GM21390 (cell line): ENCODE data around the gene OTUD5.
A peak's percentile ranks its signal among the peaks of the same experiment; 100 is the strongest.
"Not testable (repeated sequence)": the region's sequence is repeated elsewhere in the genome, so short reads cannot be mapped to it uniquely, and the experiment has no call there.

Experiments
- ATAC-seq: cut with Tn5 transposase; IDR thresholded peaks from one replicate; pipeline ENCODE4 v1.9.1; 2021; ENCODE audit not compliant: unreplicated experiment

The OTUD5 gene

GRCh38 chrX:48957477-48957826 lies at the start of gene OTUD5:
OTUD5 (minus strand) TSS chrX:48957607; CDS start chrX:48957570, 37 bp downstream.
- ATAC-seq, result peak; percentile 36

- no peak for ATAC-seq
Observed at GRCh38 chrX:49003696-49004095, 46.3 kb upstream of the OTUD5 start.

DNA sequence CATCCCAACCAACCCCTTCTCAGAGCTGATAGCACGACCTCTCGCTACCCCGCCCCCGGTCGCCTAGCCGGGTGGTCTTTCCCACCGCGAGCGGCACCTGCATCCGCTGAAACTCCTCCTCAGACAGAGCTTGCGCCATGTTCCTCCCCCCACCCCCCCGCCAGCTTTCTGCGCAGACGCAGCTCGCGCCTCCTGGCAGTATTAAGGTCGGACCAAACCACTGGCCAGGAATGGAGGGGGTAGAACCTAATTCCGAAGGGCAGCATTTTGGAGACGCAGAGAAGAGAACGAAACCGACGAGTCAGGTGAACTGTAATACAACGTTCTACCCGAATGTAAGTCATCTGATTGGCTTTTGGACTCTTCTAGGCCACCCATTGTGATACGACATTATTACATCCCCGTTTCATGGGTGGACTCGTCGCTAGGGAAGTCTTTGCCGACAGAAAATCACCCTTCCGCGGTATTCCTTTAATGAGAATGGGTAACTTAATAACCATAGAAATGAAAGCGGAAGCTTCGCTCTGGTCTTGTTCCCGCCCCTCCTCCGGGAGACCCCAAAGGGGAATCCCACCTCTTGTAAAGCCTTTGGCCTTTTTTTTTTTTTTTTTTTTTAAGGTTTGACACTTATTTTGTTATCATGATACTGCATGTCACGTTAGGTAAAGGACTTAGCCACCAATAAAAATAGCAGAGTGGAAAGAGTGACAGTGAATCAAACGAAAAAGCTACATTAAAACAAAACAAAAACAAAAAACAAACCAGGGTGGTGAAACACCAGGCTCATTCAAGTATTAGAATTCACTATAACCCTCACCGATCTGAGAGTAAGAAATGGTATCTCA lies 44.9 kb upstream of the OTUD5 start, which contains the start of gene GRIPAP1:
Gene GRIPAP1 (minus strand): TSS at position 174 of the 845 bp plus-strand sequence. CDS start 35 bp downstream, at position 139.
- peak; percentile 78 for ATAC-seq

- peak; percentile 29 for ATAC-seq
Observed at GRCh38 chrX:49001521-49002090, 44.2 kb upstream of the OTUD5 start.

DNA sequence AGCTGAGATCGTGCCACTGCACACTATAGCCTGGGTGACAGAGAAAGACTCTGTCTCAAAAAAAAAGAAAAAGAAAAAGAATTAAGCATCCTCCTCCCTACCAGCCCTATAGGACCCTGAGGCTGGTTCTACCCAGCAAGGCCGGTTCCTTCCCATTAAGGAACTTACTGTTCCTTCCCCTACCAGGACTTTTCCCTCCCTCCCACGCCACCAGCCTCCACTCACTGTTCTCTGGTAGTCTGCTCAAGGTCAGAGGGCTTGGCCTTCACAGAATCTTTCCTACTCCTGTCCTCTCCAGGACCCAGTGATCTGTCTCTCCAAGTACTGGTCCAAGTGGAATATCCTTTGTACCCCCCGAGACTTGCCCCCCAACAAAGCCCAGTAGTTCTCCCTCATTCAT lies 43.2 kb upstream of the OTUD5 start:
- ATAC-seq, result no peak

DNA sequence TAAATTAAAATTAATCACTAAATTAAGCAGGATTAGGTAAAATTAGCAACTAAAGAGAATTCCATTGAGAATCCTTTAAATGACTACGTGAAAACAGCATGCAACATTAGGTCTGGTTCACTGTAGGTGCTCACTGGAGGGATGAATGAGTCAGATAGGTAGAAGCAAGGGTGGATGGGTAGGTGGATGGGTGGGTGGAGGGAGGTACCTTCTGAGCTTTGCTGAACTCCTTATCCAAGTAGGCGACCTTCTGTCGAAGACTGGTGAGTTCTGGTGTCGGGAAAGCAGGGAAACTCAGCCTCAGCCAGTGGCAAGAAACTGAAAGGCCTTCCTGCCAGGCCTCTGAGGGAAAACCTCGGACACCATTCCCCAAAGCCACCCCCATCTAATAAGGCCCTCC lies 41.6 kb upstream of the OTUD5 start:
- no peak for ATAC-seq

- no peak for ATAC-seq
Observed at GRCh38 chrX:48998391-48998790, 41.0 kb upstream of the OTUD5 start.

DNA sequence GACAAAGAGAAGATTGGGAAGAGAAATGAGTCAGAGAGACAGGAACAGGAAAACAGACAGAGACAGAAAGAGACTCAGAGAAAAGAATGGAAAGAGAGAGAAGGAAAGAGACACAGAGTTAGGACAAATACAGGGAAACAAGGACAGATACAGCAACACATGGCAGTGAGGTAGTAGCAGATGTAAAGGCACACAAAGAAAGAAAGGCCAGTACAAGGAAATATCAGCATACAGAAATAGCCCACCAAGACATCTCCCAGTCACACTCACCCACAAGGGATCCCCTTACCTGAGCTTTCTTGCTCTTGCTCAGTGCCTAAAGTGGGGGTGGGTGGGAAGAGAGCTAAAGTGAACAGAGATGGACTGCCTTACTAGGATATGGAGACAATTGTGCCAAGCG lies 40.5 kb upstream of the OTUD5 start:
- no peak for ATAC-seq

DNA sequence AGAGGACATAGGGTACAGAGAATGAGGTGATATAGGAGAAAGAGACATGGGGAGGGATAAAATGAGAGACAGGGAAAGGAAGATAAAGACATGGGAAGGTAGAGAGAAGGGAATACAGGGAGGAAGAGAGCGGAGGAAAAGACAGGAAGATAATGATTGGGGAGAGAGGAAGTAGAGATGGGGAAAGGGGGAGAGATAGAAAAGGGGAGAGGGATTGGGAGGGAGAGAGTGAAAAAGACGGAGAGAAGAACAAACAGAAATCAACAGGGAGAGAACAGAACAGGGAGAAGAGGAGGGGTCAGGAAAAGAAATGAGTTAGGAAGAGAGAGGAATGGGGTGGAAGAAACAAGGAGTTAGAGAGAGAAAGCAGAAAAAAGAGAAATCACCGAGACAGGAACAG lies 40.0 kb upstream of the OTUD5 start:
- no peak for ATAC-seq

DNA sequence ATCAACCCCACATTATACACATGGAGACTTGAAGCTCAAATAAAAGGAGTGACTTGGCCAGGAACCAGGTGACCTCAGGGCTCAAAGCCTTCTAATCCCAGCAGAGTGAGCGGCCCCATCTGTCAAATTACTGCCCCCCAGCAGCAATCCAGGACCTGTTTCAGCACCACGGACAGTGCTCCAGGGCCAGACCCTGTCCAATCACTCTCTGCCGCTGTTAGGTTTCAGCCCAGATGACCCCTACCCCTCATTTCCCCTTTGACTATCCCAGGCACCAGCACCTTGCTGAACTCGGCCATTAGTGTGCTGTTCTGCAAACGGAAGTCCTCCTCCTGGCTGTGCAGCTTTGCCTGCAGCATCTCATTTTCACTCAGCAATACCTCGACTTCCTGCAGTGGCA lies 39.6 kb upstream of the OTUD5 start:
- ATAC-seq, result no peak

DNA sequence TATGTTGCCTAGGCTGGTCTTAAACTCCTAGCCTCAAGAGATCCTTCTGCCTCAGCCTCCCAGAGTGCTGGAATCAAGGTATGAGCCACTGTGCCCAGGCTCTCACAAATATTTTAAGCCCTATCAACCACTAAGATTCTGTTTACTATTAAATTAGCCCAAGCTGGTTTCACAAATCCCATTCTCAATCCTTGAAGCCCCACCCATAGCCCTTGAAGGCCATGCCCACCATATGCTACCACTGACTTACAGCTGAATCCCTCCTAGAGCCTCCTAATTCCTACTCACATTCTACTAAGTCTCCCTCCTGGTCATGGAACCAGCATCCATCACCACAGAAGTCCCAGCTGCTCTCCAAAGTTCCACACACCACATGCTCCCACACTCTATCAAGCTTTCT lies 34.9 kb upstream of the OTUD5 start:
- ATAC-seq, result no peak

DNA sequence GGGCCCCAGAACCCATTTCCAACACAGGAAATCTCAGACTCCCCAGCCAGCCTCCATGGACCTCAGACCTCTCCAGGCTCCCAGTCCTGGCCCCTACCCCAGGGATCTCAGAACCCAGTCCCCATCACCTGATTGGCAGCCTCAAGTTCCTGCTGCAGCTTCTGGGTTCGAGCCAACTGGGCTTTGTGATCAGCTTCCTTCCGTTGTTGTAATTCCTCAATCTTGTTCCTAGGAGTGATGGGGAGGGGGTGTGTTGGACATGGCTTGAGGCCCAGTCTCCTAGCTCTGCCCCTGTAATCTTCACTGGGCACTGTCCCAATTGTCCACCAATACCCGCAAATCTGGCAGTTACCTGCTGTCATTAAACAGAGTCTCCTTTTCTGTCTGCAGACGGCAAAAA lies 32.1 kb upstream of the OTUD5 start:
- ATAC-seq, result no peak

GRCh38 chrX:48983896-48984295 lies 26.5 kb upstream of the OTUD5 start:
- no peak for ATAC-seq

- ATAC-seq, result no peak
Observed at GRCh38 chrX:48983081-48983480, 25.7 kb upstream of the OTUD5 start.

DNA sequence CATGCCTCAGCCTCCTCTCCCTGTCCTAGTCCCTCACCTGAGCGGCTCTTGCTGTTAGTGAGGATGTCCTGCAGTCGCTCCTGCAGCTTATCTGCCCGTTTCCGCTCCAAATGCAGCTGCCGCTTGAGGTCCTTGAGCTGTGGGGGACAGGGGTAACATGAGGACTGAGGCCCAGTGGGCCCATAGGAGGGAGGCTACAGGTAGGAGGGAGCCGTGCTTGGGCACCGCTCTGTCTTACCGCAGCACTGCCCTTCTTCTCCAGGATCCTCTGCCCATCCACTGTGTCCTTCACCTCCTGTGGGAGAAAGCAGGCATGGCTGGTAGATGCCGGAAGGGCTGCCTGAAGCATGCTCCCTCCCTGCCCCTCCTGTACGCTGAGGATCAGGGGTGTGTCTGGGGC lies 23.8 kb upstream of the OTUD5 start:
- ATAC-seq, result no peak

GRCh38 chrX:48980341-48980740 lies 22.9 kb upstream of the OTUD5 start:
- ATAC-seq, result not testable (repeated sequence)

- ATAC-seq, result no peak
Observed at GRCh38 chrX:48978226-48978625, 20.8 kb upstream of the OTUD5 start.

GRCh38 chrX:48976086-48976485 lies 18.7 kb upstream of the OTUD5 start:
- ATAC-seq, result no peak

GRCh38 chrX:48975541-48975940 lies 18.1 kb upstream of the OTUD5 start:
- no peak for ATAC-seq

- ATAC-seq, result no peak
Observed at GRCh38 chrX:48975041-48975440, 17.6 kb upstream of the OTUD5 start.

DNA sequence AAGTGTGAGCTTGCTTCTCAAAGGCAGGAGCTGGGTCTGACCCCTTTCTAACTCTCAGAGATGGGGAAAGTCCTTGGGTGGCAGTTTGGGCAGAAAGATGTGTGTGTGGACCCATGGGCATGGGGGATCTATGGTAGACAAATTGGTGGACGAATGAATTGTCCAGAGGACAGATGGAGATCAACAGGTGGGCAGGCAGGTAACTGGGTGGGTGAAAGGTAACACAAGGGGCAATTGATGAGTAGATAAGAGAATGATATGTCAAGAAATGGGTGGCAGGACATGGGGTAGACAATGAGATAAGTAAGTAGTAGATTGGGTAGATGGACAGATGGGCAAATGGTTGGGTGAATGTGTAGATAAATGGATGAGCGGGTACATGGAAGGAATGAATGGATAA lies 17.2 kb upstream of the OTUD5 start:
- ATAC-seq, result no peak

DNA sequence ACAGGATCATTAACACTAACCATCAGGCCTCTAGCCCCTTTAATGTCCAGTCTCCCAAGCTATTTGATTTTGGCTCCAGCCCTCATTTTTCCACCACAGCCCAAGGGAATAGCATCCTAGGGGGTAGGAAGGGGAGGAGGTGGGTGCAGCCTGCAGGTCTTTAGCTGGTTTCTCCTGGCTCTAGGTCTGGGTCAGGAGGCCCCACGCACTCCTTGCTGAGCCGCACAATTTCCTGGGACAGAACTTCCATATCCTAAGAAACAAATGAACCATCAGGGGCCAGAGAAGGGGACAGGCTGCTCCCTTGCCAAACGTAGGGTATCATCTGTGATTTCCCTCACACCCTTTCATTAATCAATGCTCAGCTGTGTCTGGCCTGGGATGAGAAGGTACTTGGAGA lies 16.6 kb upstream of the OTUD5 start:
- ATAC-seq, result no peak
